Measurements from ENCODE around the gene ZNF710.

The ZNF710 gene

DNA sequence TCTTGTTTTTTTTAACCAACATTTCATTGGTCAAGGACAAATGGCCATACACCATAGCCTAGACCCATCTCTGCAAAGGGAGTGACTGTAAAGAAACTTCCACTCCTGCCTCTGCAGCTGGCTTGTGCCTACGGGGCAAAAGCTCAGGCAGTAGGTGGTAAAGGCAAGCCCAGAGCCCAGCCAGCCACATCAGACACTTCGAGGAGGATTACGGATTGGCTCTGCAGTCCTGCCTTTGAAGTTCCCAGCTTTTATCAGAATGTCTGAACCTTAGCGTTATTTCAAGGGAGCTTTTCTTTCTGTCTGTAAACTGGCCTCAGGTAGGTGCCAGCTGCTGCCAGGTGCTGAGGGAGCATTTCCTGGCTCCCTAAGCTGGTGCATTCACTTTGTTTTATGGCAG is 15.6 kb downstream of the ZNF710 start:
- DNase-seq, result no peak

- DNase-seq, result no peak
Observed at GRCh38 chr15:90018216-90018831, 17.2 kb downstream of the ZNF710 start.

GRCh38 chr15:90019611-90020010 is 18.5 kb downstream of the ZNF710 start:
- no peak for DNase-seq

- DNase-seq, result peak in 4 of 58 donors; percentile 17 to 35 (median 22)
Observed at GRCh38 chr15:90020021-90020735, 19.1 kb downstream of the ZNF710 start.

- no peak for DNase-seq
Observed at GRCh38 chr15:90020936-90021507, 19.9 kb downstream of the ZNF710 start.

- DNase-seq, result no peak
Observed at GRCh38 chr15:90022345-90022744, 21.2 kb downstream of the ZNF710 start.

- no peak for DNase-seq
Observed at GRCh38 chr15:90022905-90023700, 22.0 kb downstream of the ZNF710 start.

- DNase-seq, result no peak
Observed at GRCh38 chr15:90024406-90024805, 23.3 kb downstream of the ZNF710 start.

- no peak for DNase-seq
Observed at GRCh38 chr15:90025489-90026033, 24.4 kb downstream of the ZNF710 start.

DNA sequence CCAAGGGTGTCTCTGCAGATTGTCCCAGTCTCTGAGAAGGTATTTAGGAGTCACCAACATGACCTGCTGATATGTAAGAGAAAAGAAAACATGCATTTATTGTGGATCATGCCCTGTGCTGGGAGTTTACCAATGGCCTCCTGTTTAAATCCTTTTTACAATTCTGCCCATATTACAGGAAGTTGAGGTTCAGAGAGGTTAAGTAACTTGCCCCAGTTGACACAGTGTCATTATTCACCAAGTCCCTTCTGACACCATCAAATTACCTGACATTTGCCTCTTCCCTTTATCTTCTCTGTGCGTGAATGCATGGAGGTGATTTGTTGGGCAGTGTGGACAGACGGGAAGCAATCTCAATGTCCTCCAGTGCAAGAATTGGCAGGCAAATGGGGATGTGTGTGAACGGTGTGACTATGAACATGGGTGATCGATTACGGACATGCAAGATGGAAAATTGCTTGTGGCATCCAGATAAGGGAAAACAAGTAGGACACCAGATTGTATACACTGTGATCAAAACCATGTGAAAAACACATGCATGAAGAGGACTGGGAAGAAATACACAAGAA is 27.3 kb downstream of the ZNF710 start:
- DNase-seq, result no peak

- no peak for DNase-seq
Observed at GRCh38 chr15:90029024-90029423, 27.9 kb downstream of the ZNF710 start.

DNA sequence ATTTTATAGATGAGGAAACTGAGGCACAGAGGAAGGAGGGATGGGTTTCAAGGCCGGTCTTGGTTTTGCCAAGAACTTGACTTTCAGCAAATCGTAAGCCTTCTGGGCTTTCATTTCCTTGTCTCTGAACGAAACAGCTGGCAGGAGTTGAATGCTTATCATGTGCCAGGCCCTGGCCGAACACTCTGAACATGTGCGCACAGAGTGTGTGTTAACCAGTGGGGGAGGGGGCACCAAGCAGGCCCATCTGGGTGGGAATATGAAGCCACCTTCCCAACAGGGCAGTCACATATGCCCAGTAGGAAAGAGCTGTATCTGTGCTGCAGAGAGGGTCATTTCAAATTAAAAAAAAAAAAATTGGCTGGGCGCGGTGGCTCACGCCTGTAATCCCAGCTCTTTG is 29.3 kb downstream of the ZNF710 start:
- DNase-seq, result peak in 2 of 58 donors; percentile 16 to 17

- DNase-seq, result no peak
Observed at GRCh38 chr15:90031231-90031791, 30.2 kb downstream of the ZNF710 start.

DNA sequence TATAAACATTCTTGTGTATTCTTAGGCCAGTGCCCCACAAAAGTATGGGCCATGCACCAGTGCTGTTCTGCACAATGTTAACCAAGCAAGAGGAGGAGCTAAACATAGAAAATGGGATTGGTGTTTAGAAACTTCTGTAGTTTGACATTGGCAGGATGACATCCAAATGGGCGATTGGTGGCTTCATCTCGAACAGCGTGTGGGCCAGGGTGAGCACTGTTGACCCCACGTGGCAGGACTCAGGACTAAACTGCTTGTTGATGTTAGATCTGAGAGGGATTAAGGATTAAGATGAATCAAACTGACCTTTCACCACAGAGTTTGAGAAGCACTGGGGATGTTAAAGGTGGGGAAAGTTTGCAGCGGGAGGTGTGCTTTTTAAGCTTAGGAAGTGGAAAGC is 31.9 kb downstream of the ZNF710 start:
- no peak for DNase-seq

GRCh38 chr15:90033448-90033847 is 32.3 kb downstream of the ZNF710 start:
- DNase-seq, result no peak

DNA sequence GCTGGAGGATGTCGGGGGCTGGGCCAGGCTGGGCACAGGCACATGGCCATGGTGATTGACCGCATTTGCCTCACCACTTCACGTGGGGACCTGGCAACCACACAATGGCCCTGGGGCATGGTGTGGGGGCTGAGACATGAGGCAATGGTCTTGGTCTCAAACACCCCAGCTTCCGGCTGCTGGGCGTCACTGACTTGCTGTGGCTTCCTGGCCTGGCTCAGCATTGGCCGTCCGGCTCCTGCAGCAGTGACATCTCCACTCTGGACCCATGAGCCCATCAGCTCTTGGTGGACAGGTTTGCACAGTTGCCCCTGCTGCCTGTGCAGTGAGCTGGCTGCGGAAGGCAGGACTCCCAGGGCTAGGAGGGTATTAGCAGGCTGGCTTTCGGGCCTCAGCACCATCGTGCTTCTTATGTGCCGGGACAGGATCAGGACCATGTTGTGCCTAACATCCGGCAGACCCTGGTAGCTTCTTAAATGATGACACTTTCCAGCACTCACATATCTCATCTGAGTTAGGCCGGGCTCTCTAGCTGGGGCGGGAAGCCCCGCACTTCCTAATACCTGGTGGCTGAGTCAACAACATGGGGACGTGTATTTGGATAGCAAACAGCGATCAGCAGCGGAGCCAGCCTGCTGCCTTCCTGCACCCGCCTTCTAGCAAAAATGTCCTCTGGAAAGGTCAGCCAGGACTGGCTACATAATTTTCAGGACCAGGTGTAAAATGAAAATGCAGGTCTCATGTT is 34.1 kb downstream of the ZNF710 start:
- DNase-seq, result peak in 16 of 58 donors; percentile 23 to 67 (median 37)

DNA sequence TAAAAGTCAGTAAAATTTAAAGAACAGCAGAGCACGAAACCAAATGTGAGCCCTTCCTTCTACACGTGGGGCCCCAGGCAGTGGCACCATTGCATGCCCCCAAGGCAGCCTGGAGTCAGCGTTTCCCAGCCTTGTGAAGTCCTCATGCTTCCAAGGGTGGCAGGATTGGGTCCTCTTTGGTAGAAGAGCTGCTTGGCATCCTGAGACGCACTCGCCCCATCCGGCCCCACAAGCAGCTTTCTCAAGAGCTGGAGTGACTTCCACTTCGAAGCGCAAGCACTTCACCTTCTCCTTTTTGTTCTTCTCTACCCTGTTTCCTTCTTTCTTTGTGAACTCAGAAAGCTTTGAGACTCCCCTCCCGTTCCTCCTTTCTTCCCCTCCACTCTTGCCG is 34.7 kb downstream of the ZNF710 start:
- peak in 4 of 58 donors; percentile 14 to 23 (median 18) for DNase-seq

DNA sequence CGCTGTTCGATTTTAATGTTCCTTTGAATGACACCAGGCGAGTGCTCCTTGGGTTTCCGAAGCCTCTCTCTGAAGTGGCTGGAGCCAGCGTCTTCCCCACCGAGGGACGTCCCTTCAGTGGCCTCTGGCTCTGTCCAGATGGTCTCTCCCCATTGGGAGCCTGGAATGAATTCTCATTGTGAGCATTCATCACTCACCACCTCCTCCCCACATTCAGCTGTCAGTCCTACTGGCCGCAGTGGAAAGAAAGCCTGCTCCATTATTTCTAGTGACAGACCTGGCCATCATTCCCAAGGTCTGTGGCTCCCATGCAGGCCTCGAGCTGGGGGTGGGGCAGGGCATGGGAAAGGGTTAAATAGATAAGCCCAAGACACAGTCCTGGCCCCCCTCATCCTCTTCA is 35.2 kb downstream of the ZNF710 start:
- no peak for DNase-seq

DNA sequence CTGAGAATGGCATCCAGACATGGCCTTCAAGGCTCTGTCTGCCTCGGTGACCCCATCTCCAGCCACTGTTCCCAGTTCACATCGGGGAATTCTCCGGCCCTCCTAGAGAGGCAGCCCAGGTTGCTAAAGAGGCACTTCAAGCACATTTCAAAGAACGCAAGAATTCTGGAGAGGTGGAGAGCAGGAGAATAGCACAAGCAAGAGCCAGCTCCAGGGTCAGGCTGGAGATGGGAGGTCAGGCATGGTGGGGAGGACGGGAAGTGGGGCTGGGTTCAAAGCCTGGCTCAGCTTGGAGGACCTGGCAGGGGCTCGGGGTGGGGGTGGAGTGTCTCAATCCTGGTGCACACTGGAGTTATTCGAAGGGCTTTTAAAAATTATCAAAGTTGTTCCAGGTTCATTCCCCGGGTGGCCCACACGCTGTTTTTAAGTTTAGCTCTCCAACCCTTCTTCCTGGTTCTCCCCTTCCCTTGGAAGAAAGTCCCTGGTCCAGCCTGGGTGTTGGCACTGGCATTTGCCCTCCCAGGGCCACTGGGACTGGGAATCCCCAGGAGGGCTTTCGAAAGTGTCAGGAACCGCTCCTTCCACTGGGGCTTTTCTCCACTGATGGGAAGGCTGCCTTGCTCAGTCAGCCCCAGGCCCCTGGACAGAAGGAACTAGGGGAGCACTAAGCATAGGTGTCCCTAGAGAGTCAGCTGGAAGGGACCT is 35.8 kb downstream of the ZNF710 start:
- no peak for DNase-seq

DNA sequence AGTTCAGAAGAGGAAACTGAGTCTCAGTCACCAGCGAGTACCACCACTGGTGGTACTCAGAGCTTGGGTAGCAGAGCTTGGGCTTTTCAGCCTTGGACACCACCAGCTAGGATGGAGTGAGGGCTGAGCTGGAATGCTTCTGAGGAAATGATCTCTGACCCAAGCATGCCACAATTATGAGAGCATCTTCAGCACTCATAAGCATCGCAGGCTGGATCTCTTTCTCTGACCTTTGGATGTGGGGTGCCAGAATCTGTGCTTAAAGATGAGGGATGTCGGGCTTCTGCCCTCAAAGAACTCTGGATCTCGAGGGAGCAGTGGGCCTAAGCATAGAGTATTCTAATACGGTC is 36.4 kb downstream of the ZNF710 start:
- no peak for DNase-seq

Measured in anterior cingulate cortex (tissue), 58 donors.